Activated CD4-positive, alpha-beta T cell treated with anti-CD3 and anti-CD28 coated beads for 24 hours (primary cell): ENCODE measurements around the gene RELN.

Experiments
- DNase-seq, 2 donors: peaks; one replicate each; pipeline ENCODE4 v3.0.0-alpha.2; 2020; ENCODE audit warnings: low read depth in 2 of 2

The RELN gene

DNA sequence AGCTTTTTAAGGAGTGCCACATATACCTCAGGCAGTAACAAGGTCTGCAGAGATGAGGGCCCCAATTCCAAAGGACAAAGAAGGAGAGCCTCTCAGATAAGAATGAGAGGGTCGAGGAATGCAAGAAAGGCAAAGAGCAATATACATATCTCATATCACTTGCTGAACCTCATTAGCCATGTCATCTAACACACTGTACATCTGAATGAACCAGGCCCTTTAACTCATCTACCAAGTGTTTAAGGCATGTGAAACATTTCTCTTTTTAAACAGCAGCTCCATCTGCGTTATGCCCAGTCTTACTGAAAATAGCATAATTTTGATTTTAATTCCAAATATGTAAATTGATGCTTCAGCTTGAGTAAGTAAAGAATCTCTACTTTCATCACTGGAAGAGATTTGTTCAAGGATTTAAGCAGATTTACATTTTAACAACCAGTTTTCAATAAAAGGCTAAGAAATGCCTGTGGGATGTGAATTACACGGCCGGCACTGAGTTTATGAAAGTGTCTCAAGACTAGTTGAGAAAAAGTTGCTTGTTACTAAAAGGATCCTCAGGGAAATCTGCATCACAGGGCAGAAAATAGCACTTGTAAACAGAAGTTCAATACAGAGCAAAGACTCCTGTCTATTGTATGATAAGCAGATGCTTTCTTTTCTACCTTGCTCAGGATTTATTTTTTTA lies 419.7 kb downstream of the RELN start:
- DNase-seq, result no peak

DNA sequence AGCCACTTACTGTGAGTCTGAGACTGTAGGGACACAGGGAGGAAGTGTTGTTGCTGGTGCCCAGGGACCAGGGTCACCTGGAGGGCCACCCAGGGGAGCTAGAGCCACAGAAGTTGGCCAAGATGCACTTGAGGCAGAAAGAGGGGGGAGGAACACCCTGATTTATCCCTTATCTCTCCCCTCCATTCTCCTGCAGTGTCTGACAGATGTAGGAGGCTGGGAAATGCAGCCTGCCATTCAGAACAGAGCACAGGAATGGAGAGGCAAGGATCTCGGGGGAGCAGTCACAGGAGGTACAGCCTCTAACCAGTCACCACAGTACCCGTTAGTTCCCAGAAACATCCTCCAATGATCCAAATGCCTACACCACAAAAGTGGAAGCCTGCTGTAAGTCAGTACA lies 425.0 kb downstream of the RELN start:
- DNase-seq, result no peak

DNA sequence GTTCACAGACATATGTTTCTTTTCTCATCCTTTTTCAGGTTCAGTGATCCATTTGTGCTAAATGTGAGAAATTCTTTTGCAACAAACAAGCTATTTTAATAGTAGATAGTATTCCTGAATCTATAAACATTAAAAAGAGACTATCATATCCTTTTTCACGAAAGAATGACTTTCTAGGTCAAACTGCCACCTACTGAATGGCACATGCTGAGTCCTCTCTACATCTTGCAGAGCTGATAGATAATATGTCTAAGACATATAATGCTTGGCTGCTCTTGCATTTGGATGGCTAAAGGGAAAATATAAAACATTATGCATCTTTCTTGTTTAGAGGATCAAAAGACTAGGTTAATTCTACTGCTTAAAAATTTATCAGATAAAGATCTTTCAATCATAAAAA lies 429.3 kb downstream of the RELN start:
- DNase-seq, result no peak

DNA sequence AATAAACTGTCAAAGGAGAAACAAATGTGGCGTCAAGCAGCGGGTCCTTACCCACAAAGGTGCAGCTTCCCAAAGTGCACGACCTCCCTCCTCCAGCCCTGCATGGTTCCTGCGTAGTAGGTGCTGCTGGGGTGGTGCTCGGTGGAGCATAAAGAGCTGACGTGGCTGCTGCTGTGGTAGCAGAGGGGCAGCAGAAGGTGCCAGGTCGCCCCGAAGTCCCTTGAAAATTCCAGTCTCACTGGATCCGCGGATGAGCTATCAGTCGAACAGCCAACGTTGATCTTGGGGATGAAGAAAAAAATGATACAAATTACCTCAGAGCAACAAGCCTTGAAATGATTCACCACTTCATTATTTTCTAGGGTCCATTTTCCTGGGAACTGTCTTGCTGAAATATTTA lies 438.4 kb downstream of the RELN start:
- no peak for DNase-seq

- DNase-seq, result no peak
Measured at GRCh38 chr7:103549786-103550185, 439.7 kb downstream of the RELN start.

DNA sequence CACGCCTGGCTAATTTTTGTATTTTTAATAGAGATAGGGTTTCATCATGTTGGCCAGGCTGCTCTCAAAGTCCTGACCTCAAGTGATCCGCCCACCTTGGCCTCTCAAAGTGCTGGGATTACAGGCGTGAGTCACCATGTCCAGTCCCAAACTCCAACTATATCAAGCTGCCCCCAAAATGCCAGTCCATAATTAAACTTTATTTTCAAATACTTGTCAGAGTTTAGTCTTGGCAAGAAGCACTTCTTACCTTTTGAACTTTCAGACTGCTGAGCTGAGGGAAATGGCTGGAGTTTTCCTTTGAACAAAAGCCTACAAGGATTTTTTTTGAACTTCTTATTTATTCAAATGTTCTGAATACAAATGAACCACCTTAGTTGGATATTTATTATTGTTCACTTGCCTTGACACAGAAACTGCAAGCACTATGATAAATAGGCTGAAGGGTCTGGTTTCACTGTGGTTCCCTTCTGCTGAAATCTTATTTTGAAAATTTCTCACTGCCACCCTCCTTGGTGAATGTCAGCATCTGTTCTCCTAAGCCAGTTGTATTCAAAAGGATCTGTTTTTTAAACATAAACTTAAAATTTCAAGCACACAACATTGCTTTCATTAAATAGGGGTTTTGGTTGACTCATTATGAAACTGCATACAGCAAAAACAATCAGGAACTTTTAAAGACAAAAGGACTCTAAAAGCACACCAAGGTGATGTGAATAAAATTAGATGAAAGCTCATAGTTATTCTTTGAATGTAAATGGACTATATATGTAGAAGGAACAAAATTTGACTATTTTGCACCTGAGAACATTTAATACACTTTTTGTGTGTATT lies 441.8 kb downstream of the RELN start:
- no peak for DNase-seq

- no peak for DNase-seq
Measured at GRCh38 chr7:103542470-103542869, 447.0 kb downstream of the RELN start.

GRCh38 chr7:103541947-103542346 lies 447.5 kb downstream of the RELN start:
- DNase-seq, result no peak

DNA sequence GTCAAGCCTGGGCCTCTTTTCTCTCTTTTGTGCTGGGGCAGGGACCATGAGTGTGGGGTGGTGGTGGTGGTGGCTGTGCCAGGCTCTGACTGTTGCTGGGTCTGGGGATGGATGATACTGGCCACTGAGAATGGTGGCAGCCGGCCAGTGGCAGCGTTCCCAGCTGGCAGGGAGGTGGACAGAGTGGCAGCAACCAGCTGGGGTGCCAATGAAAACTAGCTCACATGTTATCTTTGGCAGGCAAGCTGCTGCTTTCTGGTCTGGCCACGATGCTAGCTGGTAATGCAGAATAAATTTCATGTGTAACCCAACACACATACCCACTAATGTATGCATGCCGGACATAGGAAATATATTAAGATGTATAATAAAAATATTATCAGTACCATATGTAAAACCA lies 448.4 kb downstream of the RELN start:
- DNase-seq, result no peak

DNA sequence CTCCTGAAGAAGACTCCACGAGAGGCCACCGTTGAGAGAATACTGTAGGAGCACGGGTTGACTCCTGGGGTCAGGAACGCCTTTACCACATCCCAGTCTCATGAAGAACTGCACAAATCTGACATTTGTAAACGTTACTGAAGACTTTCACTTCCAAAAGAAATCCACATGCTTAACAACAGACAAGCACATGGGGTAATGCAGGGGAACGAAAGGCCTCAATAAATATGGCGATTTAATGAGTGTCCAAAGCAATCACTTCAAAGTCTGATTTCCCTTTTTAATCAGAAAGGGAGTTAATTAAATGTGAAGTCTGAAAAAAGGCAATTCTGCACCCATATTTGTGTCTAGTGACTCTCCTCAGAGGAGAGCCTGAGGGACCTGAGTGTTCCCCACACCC lies 449.1 kb downstream of the RELN start:
- DNase-seq, result no peak

GRCh38 chr7:103539875-103540274 lies 449.6 kb downstream of the RELN start:
- DNase-seq, result no peak

- DNase-seq, result no peak
Measured at GRCh38 chr7:103538964-103539709, 450.3 kb downstream of the RELN start.

- DNase-seq, result no peak
Measured at GRCh38 chr7:103533761-103534160, 455.7 kb downstream of the RELN start.

DNA sequence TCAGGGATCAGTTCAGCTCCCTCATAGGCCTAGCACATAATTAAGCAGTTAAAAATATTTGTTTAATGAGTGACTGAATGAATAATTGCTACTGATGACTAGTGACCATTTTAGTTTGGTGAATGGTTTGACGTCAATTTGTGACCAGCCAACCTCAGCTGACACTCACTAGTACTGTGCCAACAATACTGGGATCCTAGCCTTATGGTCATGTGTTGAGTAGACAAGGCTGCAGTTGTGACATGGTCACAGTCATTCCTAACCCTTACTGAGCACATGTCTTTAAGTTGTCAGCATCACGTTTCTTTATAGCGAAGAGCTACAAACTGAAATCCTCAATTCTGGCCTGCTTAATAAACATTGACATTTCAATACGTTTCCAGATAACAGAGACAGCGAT lies 456.5 kb downstream of the RELN start:
- no peak for DNase-seq

DNA sequence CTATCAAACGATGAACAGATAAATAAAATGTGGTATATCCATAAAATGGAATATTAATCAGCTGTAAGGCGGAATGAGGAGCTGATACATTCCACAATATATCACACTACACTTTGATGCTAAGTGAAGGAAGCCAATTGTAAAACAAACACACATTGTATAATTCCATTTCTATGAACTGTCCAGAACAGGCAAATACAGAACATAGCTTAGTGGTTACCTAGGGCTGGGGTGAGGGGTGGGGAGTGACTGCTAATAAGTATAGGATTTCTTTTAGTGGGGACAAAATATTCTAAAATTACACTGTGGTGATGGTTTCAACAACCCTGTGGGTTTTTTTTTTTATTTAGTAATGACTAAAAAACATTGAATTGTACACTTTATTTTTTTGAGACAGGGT lies 461.3 kb downstream of the RELN start:
- DNase-seq, result no peak

DNA sequence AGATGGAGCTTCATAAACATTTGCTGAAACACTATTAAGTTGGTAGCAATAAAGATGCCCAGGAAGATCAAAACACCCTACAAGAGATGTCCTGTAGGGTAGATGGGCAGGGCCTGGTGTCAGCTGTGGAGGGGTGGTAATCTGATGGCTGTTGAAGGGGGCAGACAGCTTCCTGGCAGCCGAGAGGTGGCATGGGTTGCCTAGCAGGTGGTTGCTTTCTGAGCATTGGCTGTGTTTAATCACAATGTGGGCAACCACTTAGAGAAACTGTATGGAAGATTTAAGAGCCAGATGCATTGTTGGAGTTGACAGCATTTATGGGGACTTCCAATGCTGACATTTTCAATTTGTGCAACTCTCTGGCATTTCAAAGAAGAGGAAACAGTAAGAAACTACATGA lies 463.5 kb downstream of the RELN start:
- DNase-seq, result no peak

DNA sequence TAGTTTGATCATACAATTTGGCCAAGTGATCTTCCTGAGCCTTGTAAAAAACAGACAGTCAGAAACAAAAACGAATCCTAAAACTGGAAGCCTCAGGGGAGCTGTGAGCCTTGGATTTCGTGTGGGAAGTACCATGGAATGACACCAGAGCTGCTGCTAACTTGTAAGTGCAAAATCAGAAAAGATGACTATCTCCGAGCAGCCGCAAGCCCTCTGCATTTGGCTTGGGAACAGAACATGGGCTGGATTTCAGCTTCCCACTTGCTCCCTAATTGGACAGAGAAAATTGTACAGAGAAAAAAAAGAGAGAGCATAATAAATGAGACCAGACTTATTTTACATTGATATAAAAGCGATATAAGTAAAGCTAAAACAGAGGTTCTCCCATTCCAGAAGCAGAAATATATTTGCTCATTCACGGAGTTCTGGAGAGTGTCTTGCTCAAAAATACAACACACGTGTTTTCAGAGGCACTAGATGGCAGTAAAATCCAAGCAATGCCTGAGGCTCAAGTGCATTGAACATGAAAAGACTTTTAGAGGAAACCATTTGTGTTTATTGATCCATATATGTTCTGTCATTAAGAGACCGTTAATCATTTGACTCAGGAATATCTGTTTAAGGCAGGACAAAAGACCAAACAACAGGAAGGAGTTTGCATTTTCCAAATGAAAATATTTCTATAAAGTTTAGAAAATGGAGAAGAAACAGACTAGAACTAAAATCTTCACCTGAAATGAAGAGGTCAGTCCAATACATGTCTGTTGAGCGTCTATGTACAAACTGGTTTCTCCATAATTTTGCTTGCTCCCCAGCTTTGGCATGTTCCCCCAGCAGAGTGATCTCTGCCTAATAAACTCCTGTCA lies 465.2 kb downstream of the RELN start:
- no peak for DNase-seq

DNA sequence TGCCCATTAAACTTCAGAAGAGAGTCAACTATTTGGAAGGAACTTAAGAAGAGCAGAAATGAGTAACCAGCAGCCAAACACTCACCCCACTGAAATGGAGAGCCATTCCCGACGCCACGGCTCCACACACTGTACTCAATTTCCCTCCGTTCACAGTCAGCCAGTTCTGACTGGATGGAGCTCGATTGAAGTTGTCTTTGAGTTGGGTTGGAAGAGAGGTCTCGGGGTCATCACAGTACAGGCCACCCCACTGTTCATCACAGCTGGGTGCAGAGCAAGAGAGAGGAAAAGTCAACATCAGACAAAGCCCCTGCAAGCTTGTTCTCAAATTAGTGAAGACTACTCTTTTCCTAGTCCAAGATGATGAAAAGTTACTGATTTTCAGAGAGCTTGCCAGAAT lies 467.5 kb downstream of the RELN start:
- no peak for DNase-seq

GRCh38 chr7:103504505-103505135 lies 484.8 kb downstream of the RELN start:
- no peak for DNase-seq

DNA sequence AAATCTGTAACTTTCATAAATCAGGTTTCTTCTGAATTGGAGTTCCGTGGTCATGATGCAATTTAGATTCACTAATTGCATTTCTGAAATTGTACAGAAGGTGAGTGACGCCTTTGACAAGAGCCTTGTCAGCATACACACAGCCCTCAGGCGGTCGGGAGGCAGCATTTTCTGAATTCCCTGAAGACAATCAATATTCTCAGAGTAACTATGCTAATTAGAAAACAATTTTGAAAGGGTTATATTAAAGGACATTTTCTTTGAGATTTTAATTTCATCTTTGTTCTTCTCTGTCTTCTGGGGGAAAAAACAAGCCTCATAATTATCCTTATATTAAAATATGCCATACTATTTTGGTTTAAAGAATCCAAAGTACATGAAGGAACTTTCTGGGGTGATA lies 488.3 kb downstream of the RELN start:
- no peak for DNase-seq

GRCh38 chr7:103499976-103500375 lies 489.5 kb downstream of the RELN start:
- DNase-seq, result no peak
